AG09309 (cell line): ENCODE measurements around the gene STIM1.
A peak's percentile ranks its signal among the peaks of the same experiment; 100 is the strongest.

Source experiments
- DNase-seq: peaks from one replicate; pipeline ENCODE4 v3.0.0-alpha.2; 2010; ENCODE audit warnings: low read depth
- H3K4me3 ChIP-seq: 2 replicates; pipeline ENCODE4 v1.5.1; 2011; ENCODE audit warnings: mild to moderate bottlenecking, low read depth, low read length, moderate library complexity; ENCODE audit not compliant: control insufficient read depth
- CTCF ChIP-seq: IDR thresholded peaks from 2 replicates; pipeline ENCODE4 v1.5.1; 2011; ENCODE audit warnings: mild to moderate bottlenecking, low read depth, low read length, inconsistent platforms; ENCODE audit not compliant: insufficient read depth, control insufficient read depth; ENCODE audit errors: missing control alignments

Gene STIM1

DNA sequence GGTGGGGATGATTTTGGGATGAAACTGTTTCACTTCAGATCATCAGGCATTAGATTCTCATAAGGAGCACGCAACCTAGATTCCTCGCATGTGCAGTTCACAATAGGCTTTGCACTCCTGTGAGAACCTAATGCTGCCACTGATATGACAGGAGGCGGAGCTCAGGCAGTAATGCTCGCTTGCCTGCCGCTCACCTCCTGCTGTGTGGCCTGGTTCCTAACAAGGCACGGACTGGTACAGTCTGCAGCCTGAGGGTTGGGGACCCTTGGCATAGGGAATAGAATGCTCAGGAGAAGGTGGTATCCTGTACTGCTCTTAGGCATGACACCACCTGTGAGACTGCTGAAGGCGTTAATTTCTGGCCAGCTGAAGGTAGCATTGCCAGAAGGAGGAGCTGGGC lies 47.0 kb downstream of the STIM1 start:
- H3K4me3 ChIP-seq = no peak overlapping the region
- no peak for DNase-seq
- no peak for TF ChIP-seq CTCF

DNA sequence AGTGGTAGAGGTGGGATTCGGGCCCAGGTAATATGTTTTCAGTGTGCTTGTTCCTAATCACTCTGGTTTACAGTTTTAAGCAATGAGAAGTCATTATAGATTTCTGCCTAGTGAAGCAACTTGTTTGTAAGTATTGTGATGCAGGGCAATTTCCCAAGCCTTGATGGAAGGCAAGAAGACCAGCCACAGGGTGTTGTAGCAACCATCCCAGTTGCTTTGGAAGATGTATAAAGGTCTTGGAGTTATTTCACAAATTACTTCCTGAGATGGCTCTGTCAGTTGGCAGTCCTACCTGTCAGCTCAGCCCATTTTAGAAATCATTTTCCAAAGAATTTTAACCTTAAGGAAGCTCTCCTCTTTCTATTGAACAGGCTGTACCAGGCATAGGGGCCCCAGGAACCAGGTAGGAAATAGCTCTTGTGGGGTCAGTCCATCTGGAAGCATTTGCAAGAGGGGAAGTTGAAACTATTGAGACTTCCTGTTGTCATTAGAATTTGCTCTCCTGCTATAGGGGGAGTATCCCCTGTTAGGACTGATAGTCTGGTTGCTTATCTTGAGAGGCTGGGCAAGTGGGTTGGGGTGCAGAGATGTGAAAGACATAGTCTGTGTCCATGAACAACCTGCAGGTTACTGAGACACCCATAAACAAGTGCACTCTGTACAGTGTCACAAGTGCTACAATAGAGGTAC lies 47.9 kb downstream of the STIM1 start:
- no peak for DNase-seq
- TF ChIP-seq CTCF = no peak
- H3K4me3 ChIP-seq = no peak overlapping the region

- TF ChIP-seq CTCF = no peak
- no peak for DNase-seq
- no peak overlapping the region for H3K4me3 ChIP-seq
Observed at GRCh38 chr11:3904228-3904627, 48.8 kb downstream of the STIM1 start.

GRCh38 chr11:3905080-3905953 lies 49.9 kb downstream of the STIM1 start:
- H3K4me3 ChIP-seq = no peak overlapping the region; the same call in 1 of the 2 replicates
- DNase-seq = peak; percentile 96
- TF ChIP-seq CTCF = no peak

DNA sequence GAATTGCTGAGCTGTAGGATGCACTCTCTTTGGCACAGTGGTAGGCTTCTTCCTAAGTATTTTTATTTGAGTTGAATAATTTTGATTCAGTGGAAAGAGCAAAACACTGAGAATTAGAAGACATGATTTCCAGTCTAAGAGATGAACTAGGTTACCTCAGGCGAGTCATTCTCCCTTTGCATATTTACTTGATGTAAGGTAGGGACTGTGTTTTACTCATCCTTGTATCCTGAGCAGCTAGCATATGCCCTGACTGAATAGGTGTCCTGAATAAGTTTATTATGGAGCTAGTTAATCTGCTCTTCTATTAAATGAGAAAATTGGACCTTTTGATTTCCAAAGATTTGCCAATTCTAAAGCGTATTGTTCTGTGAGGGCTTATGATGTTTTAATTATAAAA lies 50.7 kb downstream of the STIM1 start:
- TF ChIP-seq CTCF = no peak
- no peak overlapping the region for H3K4me3 ChIP-seq
- no peak for DNase-seq

- no peak for TF ChIP-seq CTCF
- no peak for DNase-seq
- H3K4me3 ChIP-seq = no peak overlapping the region
Observed at GRCh38 chr11:3907590-3907989, 52.1 kb downstream of the STIM1 start.
